Lung microvascular endothelial cell (primary cell): ENCODE results near the gene MCM3AP. TPM values are rescaled to one million over a fixed set of nuclear protein-coding genes. Genes with fewer than 3 reads are reported as not detected.
"Not testable (repeated sequence)": the region's sequence is repeated elsewhere in the genome, so short reads cannot be mapped to it uniquely, and the experiment has no call there.

Experiments used
- DNase-seq, 2 donors: peaks; one replicate each; pipeline versions ENCODE4 v3.0.0 to v3.0.0-alpha.2; 2010; ENCODE audit warnings: low read depth in 2 of 2
- total RNA-seq: library from RNA; depleted of rRNA; stranded (reverse); fragments of >200 nt; gene quantifications from 2 replicates; pipeline ENCODE4 v1.2.1, GENCODE V29; 2014

The MCM3AP gene
- total RNA-seq, 1 donor from 2014 or later = 62.5 TPM

- DNase-seq = no peak
Measured at GRCh38 chr21:46205766-46206162, 79.6 kb downstream of the MCM3AP start.

- no peak for DNase-seq
Measured at GRCh38 chr21:46205166-46205565, 80.2 kb downstream of the MCM3AP start.

- no peak for DNase-seq
Measured at GRCh38 chr21:46203203-46203600, 82.2 kb downstream of the MCM3AP start.

GRCh38 chr21:46202592-46203202, 82.7 kb downstream of the MCM3AP start:
- DNase-seq = peak; percentile 52 to 87

- not testable (repeated sequence) for DNase-seq
Measured at GRCh38 chr21:46200877-46201803, 84.3 kb downstream of the MCM3AP start.

- no peak for DNase-seq
Measured at GRCh38 chr21:46199436-46200373, 85.7 kb downstream of the MCM3AP start.

GRCh38 chr21:46196733-46197132, 88.7 kb downstream of the MCM3AP start:
- no peak for DNase-seq

- DNase-seq = no peak
Measured at GRCh38 chr21:46195595-46196195, 89.7 kb downstream of the MCM3AP start.

GRCh38 chr21:46194374-46195334, 90.8 kb downstream of the MCM3AP start:
- no peak for DNase-seq

- DNase-seq = no peak
Measured at GRCh38 chr21:46193829-46194373, 91.5 kb downstream of the MCM3AP start.

- no peak for DNase-seq
Measured at GRCh38 chr21:46191686-46192575, 93.5 kb downstream of the MCM3AP start.

- DNase-seq = peak; percentile 55 to 79
Measured at GRCh38 chr21:46191257-46191685, 94.1 kb downstream of the MCM3AP start.

GRCh38 chr21:46190491-46191131, 94.8 kb downstream of the MCM3AP start:
- no peak for DNase-seq

GRCh38 chr21:46189959-46190490, 95.4 kb downstream of the MCM3AP start:
- no peak for DNase-seq

- peak; percentile 44 to 55 for DNase-seq
Measured at GRCh38 chr21:46189213-46189958, 96.0 kb downstream of the MCM3AP start.

- DNase-seq = peak; percentile 56 to 85
Measured at GRCh38 chr21:46188226-46189212, 96.9 kb downstream of the MCM3AP start.
